PC-3 (cell line): Measurements from ENCODE around the gene CLCF1. TPM values are rescaled to one million over a fixed set of nuclear protein-coding genes. Genes with fewer than 3 reads are reported as not detected.

Experiments
- ATAC-seq: fragments of 200-7000 bp; cut with Tn5 transposase; 2 replicates; pipeline ENCODE4 v1.9.1; 2020; ENCODE audit warnings: mild to moderate bottlenecking, moderate library complexity
- BruUV-seq: library from RNA; stranded (reverse); fragments of 400-500 nt; replicated peaks from 2 replicates; lab custom pipeline; 2021; lab: Mats Ljungman, UMichigan
- CTCF ChIA-PET: fragments of 300-600 bp; sonication (Branson Sonifier 250); formaldehyde crosslinking; loops from one replicate; lab custom pipeline; 2022; ENCODE audit warnings: antibody characterized with exemption; lab: Charles Lee
- POLR2A ChIA-PET: fragments of 300-600 bp; sonication (Branson Sonifier 250); formaldehyde crosslinking; loops from one replicate; lab custom pipeline; 2022; ENCODE audit warnings: antibody characterized with exemption; ENCODE audit not compliant: unreplicated experiment; lab: Charles Lee
- DNase-seq: peaks from one replicate; pipeline ENCODE4 v3.0.0-alpha.2; 2015
- H2AFZ ChIP-seq: fragments of 300-600 bp; sonication (generic); 2 replicates; pipeline ENCODE4 v1.6.0; 2016; ENCODE audit warnings: antibody characterized with exemption, low read length
- H3F3A ChIP-seq: fragments of 300-600 bp; sonication (generic); one replicate; pipeline ENCODE4 v1.6.0; 2017; ENCODE audit warnings: antibody characterized with exemption, low read length, control low read depth, mild to moderate bottlenecking; ENCODE audit not compliant: unreplicated experiment
- H3K27ac ChIP-seq: fragments of 300-600 bp; sonication (generic); 2 replicates; pipeline ENCODE4 v1.5.1; 2016; ENCODE audit warnings: mild to moderate bottlenecking, low read length
- H3K27me3 ChIP-seq: fragments of 300-600 bp; sonication (generic); 2 replicates; pipeline ENCODE4 v1.6.1; 2016; ENCODE audit warnings: low read length, mixed read lengths
- H3K36me3 ChIP-seq: fragments of 300-600 bp; sonication (generic); 2 replicates; pipeline ENCODE4 v1.6.1; 2016; ENCODE audit warnings: low read depth, mixed run types, low read length, mixed read lengths
- H3K4me1 ChIP-seq: fragments of 300-600 bp; sonication (generic); 2 replicates; pipeline ENCODE4 v1.5.1; 2016; ENCODE audit warnings: low read length; ENCODE audit not compliant: insufficient read depth
- H3K4me2 ChIP-seq: fragments of 300-600 bp; sonication (generic); 2 replicates; pipeline ENCODE4 v1.6.0; 2016; ENCODE audit warnings: low read length
- H3K4me3 ChIP-seq: fragments of 300-600 bp; sonication (generic); 2 replicates; pipeline ENCODE4 v1.5.1; 2016; ENCODE audit warnings: mild to moderate bottlenecking, low read length, mixed read lengths
- H3K79me2 ChIP-seq: fragments of 300-600 bp; sonication (generic); 2 replicates; pipeline ENCODE4 v1.6.1; 2017; ENCODE audit warnings: low read length, mixed read lengths
- H3K9ac ChIP-seq: fragments of 300-600 bp; sonication (generic); 2 replicates; pipeline ENCODE4 v1.6.0; 2016; ENCODE audit warnings: mild to moderate bottlenecking, low read length
- H3K9me2 ChIP-seq: fragments of 300-600 bp; sonication (generic); replicated peaks from 2 replicates; pipeline ENCODE4 v1.6.1; 2016; ENCODE audit warnings: mixed run types, low read length, mixed read lengths
- H3K9me3 ChIP-seq: fragments of 300-600 bp; sonication (generic); 2 replicates; pipeline ENCODE4 v1.6.1; 2016; ENCODE audit warnings: low read length, mixed read lengths
- H4K20me1 ChIP-seq: fragments of 300-600 bp; sonication (generic); 2 replicates; pipeline ENCODE4 v1.6.1; 2016; ENCODE audit warnings: low read length, mixed read lengths
- EZH2 ChIP-seq: fragments of 300-600 bp; sonication (generic); IDR thresholded peaks from one replicate; pipeline ENCODE4 v1.6.1; 2017; ENCODE audit warnings: antibody characterized with exemption, mild to moderate bottlenecking, low read length; ENCODE audit not compliant: unreplicated experiment
- EZH2phosphoT487 ChIP-seq: fragments of 300-600 bp; sonication (generic); IDR thresholded peaks from 2 replicates; pipeline ENCODE4 v1.6.1; 2018; ENCODE audit warnings: mild to moderate bottlenecking, antibody characterized with exemption, low read length, borderline replicate concordance
- intact Hi-C: fragments of 100-400 bp; cut with micrococcal nuclease; formaldehyde crosslinking; loops from 2 replicates; pipeline ENCODE4 v1.9.0; 2023
- total RNA-seq: library from RNA; depleted of rRNA; stranded (reverse); fragments of >200 nt; gene quantifications from 2 replicates; pipeline ENCODE4 v1.2.3, GENCODE V29; 2014
- TF ChIP-seq, protein P1 (sequence below): fragments of 300-600 bp; sonication (generic); conservative IDR thresholded peaks from 2 replicates; pipeline ENCODE4 v1.5.1; 2017; ENCODE audit warnings: antibody characterized with exemption, low read depth, mild to moderate bottlenecking, low read length

The CLCF1 gene
- total RNA-seq, 1 experiment from 2014 or later = 48.3 TPM

DNA sequence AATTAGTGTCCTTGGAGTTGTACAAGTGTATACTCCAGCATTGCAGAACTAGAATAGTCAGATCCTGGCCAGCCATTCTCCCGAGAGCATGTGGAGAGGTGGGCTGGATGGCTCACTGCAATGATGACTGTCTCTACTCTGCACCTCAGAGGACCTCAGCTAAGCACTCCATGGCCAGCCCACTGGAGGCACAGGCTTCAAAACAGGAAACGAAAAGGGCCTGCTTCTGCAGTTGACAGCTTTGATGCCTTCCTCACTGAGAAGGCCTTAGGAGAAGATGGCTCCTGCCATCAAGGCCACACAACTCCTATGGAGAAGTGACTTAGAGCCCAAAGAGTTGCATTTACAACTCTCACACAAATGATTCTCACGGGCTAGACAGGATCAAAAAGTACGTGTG, 29.1 kb downstream of the CLCF1 start:
- CTCF ChIA-PET = interaction anchor here (0.6 to 3.0 kb wide), 3 partner anchors 21 to 37 kb away, joined by 3 to 55 read pairs (median 9); no protein-coding TSS in a partner anchor
- ATAC-seq = no peak
- no TSS peak for BruUV-seq
- peaks cover 8% of the 10 kb centered on the region for H3F3A ChIP-seq
- peak overlapping the region; percentile 80; the same call in 1 of the 2 replicates for H3K9ac ChIP-seq
- peak overlapping the region; percentile 95 for H3K27ac ChIP-seq
- no peaks in the 10 kb centered on the region for H3K27me3 ChIP-seq
- H3K4me3 ChIP-seq = no peak overlapping the region
- H2AFZ ChIP-seq = no peak overlapping the region
- no peaks in the 10 kb centered on the region for H3K9me3 ChIP-seq
- no peaks in the 10 kb centered on the region for H3K36me3 ChIP-seq
- no peaks in the 10 kb centered on the region for H3K9me2 ChIP-seq
- peaks cover 38% of the 10 kb centered on the region for H3K4me1 ChIP-seq
- DNase-seq = no peak
- no peaks in the 10 kb centered on the region for H3K79me2 ChIP-seq
- no peak overlapping the region; the same call in 1 of the 2 replicates for H3K4me2 ChIP-seq
- H4K20me1 ChIP-seq = no peaks in the 10 kb centered on the region
- intact Hi-C loops = loop anchor here (2.0 kb wide), 1 partner anchor 77 kb away; the partner anchor contains the start of gene GRK2
- TF ChIP-seq, protein P1, sequence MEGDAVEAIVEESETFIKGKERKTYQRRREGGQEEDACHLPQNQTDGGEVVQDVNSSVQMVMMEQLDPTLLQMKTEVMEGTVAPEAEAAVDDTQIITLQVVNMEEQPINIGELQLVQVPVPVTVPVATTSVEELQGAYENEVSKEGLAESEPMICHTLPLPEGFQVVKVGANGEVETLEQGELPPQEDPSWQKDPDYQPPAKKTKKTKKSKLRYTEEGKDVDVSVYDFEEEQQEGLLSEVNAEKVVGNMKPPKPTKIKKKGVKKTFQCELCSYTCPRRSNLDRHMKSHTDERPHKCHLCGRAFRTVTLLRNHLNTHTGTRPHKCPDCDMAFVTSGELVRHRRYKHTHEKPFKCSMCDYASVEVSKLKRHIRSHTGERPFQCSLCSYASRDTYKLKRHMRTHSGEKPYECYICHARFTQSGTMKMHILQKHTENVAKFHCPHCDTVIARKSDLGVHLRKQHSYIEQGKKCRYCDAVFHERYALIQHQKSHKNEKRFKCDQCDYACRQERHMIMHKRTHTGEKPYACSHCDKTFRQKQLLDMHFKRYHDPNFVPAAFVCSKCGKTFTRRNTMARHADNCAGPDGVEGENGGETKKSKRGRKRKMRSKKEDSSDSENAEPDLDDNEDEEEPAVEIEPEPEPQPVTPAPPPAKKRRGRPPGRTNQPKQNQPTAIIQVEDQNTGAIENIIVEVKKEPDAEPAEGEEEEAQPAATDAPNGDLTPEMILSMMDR = no peak
- TF ChIP-seq EZH2 = no peak
- TF ChIP-seq EZH2phosphoT487 = no peak
- POLR2A ChIA-PET = no interaction called here

DNA sequence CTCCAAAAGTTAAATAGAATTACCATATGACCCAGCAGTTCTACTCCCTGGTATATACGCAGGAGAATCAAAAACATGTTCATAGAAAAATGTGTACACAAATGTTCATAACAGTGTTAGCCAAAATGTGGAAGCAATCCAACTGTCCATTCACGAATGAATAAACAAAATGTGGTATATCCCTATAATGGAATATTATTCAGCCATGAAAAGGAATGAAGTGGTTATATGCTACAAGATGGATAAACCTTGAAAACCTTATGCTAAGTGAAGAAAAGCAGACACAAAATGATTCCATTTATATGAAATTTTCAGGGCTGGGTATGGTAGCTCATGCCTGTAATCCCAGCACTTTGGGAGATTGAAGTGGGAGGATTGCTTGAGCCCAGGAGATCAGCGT, 36.1 kb downstream of the CLCF1 start:
- Histone ChIP-seq H2AFZ (no peak overlapping the region), H3K9me3 (no peaks in the 10 kb centered on the region), H3K79me2 (no peaks in the 10 kb centered on the region), H3K9ac (no peak overlapping the region), H3K4me2 (no peak overlapping the region), H3K9me2 (no peaks in the 10 kb centered on the region), H3K4me3 (no peak overlapping the region), H4K20me1 (no peaks in the 10 kb centered on the region), H3K4me1 (no peaks in the 10 kb centered on the region), H3F3A (peaks cover under 1% of the 10 kb centered on the region), H3K27ac (no peak overlapping the region), H3K36me3 (no peaks in the 10 kb centered on the region), H3K27me3 (no peaks in the 10 kb centered on the region)
- ChIA-PET POLR2A (interaction anchor here (0.6 kb wide), 1 partner anchor 34 kb away, joined by 3 read pairs; the partner anchor contains the start of gene SSH3), CTCF (no interaction called here)
- BruUV-seq = no TSS peak
- TF ChIP-seq, protein P1 = no peak
- TF ChIP-seq EZH2 = no peak
- no peak for TF ChIP-seq EZH2phosphoT487
- intact Hi-C loops = no loop called here
- DNase-seq = no peak
- ATAC-seq = no peak

DNA sequence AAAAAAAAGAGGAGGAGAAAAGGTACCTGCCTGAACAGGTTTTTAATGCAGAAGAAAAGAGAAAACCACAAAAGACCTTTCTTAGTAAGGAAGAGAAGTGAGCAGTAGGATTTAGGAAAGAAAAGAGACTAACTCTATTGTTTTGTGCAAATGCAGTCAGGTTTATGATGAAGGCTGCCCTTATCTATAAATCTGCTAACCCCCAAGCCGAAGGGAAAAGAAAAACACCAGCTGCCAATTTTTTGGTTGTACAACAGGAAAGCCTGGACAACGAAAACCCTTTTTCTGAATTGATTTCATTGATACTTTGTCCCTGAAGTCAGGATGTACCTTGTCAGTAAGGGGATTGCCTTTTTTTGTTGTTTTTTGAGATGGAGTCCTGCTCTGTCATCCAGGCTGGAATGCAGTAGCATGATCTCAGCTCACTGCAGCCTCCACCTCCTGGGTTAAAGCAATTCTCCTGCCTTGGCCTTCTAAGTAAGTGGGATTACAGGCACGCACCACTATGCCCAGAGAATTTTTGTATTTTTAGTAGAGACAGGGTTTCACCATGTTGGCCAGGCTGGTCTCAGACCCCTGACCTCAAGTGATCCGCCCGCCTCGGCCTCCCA, 41.2 kb downstream of the CLCF1 start:
- ChIA-PET CTCF (interaction anchor here (0.7 kb wide), 1 partner anchor 60 kb away, joined by 5 read pairs; the partner anchor contains the start of gene RAD9A), POLR2A (no interaction called here)
- no peaks in the 10 kb centered on the region for H3K9me2 ChIP-seq
- ATAC-seq = no peak
- no peaks in the 10 kb centered on the region for H3K79me2 ChIP-seq
- intact Hi-C loops = no loop called here
- no peak overlapping the region for H3K4me3 ChIP-seq
- no peaks in the 10 kb centered on the region for H4K20me1 ChIP-seq
- DNase-seq = no peak
- no TSS peak for BruUV-seq
- H3K4me2 ChIP-seq = no peak overlapping the region
- H3K9ac ChIP-seq = no peak overlapping the region
- H3K27ac ChIP-seq = no peak overlapping the region
- H3K36me3 ChIP-seq = no peaks in the 10 kb centered on the region
- H3K9me3 ChIP-seq = no peaks in the 10 kb centered on the region
- peaks cover 5% of the 10 kb centered on the region for H3F3A ChIP-seq
- H3K27me3 ChIP-seq = no peaks in the 10 kb centered on the region
- TF ChIP-seq EZH2 (no peak), EZH2phosphoT487 (no peak)
- TF ChIP-seq, protein P1 = no peak
- no peak overlapping the region for H2AFZ ChIP-seq
- H3K4me1 ChIP-seq = no peaks in the 10 kb centered on the region
